Cortex of kidney (tissue), 1 donor: ENCODE data around the gene CATSPERB.
"Not testable (repeated sequence)": the region's sequence is repeated elsewhere in the genome, so short reads cannot be mapped to it uniquely, and the experiment has no call there.

Experiments used
- DNase-seq: peaks from one replicate; lab custom pipeline; 2025; lab: John Stamatoyannopoulos, UW

Gene CATSPERB

GRCh38 chr14:91669867-91670266, 62.0 kb downstream of the CATSPERB start:
- no peak for DNase-seq

DNA sequence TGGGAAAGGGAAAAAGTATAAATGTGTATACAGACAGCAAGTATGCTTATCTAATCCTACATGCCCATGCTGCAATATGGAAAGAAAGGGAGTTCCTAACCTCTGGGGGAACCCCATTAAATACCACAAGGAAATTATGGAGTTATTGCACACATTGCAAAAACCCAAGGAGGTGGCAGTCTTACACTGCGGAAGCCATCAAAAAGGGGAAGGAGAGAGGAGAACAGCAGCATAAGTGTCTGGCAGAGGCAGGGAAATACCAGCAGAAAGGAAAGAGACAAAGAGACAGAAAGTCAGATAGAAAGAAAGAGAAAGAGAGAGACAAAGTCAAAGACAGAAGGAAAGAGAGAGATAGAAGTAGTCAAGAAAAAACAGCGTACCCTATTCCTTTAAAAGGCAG, 64.8 kb downstream of the CATSPERB start:
- DNase-seq = not testable (repeated sequence)

- no peak for DNase-seq
Observed at GRCh38 chr14:91660790-91661189, 71.1 kb downstream of the CATSPERB start.

DNA sequence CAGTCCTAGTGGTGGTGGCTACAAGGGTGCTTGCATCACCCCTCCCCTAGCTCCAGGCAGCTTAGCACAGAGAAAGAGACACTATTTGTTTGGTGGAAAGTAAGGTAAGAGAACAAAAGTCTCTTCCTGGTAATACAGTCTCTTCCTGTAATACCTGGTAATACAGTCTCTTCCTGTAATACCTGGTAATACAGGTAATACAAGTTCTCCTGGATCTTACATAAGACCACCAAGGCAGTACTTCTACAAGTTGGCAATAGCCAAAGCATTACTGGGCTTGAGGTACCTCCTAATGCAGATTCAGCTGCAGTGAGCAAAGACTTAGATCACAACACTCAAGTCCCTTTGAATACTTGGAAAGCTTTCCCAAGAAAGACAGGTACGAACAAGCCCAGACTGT, 77.0 kb downstream of the CATSPERB start:
- DNase-seq = no peak

- no peak for DNase-seq
Observed at GRCh38 chr14:91653451-91653850, 78.4 kb downstream of the CATSPERB start.

DNA sequence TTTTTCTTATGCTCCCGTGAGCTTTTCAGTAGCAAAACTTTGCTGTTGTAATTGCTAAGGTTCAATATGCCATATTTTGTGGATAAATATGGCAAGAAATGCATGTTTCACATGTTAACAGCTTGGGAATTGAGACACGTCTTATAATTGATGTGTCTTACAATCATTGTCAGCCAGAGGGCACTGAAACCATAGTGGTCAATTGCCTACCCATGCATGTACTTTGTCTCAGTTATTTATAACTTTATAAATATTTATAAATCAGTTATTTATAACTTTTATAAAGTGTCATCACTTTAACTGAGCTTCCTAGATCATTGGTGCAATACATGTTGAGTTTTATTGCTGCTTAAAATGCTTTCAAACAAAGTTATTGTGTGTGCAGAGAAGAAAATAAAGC, 82.0 kb downstream of the CATSPERB start:
- DNase-seq = no peak

DNA sequence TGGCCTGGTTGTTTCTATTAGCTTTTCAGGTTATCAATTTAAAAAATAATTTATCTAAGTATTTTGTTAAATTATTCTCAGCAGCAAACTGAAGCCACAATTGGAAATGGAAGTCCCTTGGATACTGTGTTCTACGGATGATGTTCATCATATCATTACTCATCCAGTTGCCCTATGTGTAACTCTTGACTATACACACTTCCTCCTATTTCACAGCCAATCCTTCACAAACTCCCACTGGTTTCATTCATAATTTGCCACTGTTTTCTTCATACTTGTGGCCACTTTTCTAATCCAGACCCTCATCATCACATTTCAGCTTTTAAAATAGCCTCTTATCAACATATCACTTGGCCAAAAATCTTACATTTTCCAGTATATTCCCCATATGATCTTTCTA, 84.0 kb downstream of the CATSPERB start:
- no peak for DNase-seq

DNA sequence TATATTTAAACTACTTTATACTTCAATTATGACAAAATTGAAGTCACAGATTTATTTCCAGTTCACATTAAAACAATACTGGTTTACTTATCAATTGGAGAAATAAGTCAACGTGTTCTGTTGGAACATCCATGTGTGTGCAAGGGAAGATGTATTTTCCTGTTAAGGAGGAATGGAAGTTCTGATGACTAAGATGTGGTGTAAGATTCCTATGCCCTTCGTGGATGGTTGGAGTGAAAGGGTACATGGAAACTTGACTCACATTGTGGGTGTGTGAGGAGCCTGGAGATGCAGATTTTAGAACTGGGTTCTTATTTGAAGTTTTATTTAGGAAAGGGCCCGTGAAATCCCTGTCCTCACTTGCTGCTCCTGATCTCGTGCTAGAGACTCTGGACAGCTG, 95.3 kb downstream of the CATSPERB start:
- no peak for DNase-seq

DNA sequence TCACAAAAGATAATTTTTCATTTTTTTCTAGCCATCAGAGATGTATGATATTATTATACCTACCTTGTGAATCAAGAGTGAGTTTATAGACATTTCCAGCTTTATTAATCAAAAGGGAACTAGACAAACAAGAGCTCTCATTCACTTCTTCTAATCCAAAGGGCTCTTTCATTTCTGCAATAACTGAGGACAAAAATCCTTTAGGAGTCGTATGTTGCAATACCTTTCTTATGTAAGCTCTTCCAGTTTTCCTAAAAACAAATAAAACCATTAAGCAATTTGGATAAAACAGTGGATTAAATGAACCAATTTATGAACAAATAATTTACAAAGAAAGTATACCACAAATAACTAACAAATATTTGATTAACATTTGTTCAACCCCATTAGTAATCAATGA, 107.1 kb downstream of the CATSPERB start:
- DNase-seq = no peak

- no peak for DNase-seq
Observed at GRCh38 chr14:91614187-91614586, 117.7 kb downstream of the CATSPERB start.

GRCh38 chr14:91613459-91614112, 118.3 kb downstream of the CATSPERB start:
- DNase-seq = no peak

- DNase-seq = no peak
Observed at GRCh38 chr14:91611528-91611927, 120.4 kb downstream of the CATSPERB start.

DNA sequence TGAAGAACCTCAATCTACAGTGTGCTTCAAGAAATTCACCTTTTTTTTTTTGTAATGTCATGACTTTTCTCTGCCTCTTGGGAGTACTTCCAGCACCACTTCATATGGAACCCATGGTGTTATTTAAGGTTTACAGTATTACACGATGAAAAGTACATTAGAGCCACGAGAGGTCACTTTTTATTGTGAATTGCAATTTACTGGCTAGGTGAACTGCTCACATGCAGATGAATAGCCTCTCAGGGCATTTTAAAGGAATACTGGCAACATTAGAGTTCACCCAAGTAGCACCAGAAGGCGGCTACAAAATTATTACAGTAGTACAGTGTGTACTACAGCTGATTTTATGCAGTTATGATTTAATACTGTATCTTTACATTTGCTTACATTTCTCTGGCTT, 122.7 kb downstream of the CATSPERB start:
- DNase-seq = no peak

DNA sequence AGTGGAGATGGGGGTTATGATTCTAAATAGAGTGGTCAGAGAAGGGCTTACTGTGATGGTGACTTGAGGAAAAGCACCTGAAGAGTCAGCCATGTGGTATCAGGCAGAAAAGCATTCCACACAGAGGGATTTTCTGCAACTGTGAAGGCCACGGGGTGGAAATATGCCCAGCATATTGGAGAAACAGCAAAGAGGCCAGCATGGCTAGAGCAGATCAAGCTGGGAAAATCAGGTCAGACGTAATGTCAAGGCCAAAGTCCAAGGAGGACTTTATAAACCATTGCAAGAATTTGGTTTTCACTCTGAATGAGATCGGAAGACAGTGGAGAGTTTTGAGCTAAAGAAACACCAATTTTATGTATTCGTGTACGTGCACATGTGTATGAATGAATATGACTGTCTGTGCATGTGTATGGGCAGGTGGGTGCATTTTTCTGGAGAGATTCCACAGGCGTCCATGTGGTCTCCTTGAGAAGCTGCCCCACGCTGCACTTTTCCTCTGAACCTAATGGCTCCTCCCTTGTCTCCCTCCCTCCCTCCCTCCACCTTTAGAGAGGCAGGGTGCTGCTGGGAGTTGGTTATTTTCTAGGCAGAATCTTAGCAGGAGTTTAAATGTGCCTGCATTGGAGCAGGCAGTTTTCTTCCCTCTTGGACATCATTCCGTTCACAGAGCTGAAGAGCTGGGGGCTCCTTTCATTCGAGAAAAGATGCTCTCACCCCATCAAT, 124.4 kb downstream of the CATSPERB start:
- DNase-seq = no peak

- no peak for DNase-seq
Observed at GRCh38 chr14:91606851-91607250, 125.0 kb downstream of the CATSPERB start.

DNA sequence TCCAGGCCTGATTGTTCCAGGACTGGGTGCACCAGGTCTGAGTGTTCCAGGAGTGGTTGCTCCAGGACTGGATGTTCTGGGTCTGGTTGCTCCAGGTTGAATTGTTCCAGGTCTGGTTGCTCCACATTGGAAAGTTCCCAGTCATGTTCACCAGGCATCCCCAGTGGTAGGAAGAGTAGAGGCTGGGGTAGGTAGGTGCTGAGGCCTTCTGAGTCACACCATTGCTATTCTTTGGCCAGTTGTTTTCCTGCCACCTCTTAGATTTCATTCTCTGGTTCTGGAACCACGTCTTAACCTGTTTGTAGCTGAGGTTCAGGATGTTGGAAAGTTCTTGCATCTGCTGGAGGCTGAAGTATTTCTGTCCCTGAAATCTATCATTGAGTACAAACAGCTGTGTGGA, 127.3 kb downstream of the CATSPERB start:
- DNase-seq = not testable (repeated sequence)

GRCh38 chr14:91599994-91600393, 131.9 kb downstream of the CATSPERB start:
- DNase-seq = no peak

DNA sequence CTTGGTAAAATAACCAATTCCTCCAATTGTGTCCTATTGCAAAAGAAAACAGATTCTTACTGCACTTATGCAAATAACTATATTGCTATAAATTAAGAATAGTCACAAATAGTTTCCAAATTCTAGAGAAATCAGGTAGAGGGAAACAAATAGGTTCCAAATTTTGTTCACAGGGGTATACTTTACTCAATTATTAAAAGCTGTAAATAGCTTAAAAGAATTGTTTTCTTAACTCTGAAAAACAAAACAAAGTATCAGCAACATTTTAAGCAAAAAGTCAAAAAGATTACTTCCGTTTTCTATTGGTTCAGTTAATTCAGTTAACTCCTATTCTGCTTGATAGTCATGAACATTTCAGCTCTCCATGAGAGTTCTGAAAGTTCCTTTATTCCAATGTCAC, 136.2 kb downstream of the CATSPERB start:
- DNase-seq = no peak

- DNase-seq = not testable (repeated sequence)
Observed at GRCh38 chr14:91593957-91594356, 137.9 kb downstream of the CATSPERB start.

- no peak for DNase-seq
Observed at GRCh38 chr14:91586410-91586809, 145.5 kb downstream of the CATSPERB start.

- DNase-seq = no peak
Observed at GRCh38 chr14:91585856-91586255, 146.0 kb downstream of the CATSPERB start.

GRCh38 chr14:91582761-91583160, 149.1 kb downstream of the CATSPERB start:
- DNase-seq = no peak

GRCh38 chr14:91580876-91581577, 150.9 kb downstream of the CATSPERB start:
- DNase-seq = no peak
